HG03175 (cell line): ENCODE results near the gene DENND1A.

ENCODE experiments used
- ATAC-seq: cut with Tn5 transposase; IDR thresholded peaks from one replicate; pipeline ENCODE4 v1.9.1; 2021; ENCODE audit warnings: mild to moderate bottlenecking, moderate library complexity; ENCODE audit not compliant: unreplicated experiment

The DENND1A gene

DNA sequence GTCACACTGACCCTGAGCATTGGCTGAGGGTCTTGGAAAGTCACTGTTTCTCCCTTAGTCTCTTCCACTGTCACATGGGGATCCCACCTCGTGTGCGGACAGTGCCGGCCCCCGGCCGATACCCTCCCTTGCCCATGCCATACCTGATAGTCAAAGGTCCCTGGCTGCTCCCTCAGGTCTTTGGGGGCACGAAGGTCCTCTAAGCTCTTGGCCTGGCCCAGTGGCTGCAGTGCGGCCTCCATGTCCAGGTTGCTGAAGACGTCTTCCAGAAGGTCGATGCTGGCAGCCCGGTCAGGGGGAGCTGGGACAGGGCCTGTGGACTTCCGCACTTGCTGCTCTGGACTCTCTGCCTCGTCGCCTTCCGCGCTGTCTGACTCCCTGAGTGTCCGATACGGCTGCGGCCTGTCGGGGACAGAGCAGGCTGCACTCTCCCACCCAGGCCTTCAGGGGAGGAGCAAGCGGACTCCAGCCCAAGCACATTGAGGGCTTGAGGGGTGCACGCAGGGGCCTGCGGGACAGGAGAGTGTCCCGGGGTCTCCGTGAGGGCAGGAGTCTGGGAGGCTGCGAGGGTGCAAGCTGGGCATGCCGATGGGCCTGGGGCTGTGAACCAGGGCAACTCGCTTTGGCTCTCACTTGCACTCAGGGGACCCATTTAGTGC is 546.3 kb downstream of the DENND1A start:
- no peak for ATAC-seq

DNA sequence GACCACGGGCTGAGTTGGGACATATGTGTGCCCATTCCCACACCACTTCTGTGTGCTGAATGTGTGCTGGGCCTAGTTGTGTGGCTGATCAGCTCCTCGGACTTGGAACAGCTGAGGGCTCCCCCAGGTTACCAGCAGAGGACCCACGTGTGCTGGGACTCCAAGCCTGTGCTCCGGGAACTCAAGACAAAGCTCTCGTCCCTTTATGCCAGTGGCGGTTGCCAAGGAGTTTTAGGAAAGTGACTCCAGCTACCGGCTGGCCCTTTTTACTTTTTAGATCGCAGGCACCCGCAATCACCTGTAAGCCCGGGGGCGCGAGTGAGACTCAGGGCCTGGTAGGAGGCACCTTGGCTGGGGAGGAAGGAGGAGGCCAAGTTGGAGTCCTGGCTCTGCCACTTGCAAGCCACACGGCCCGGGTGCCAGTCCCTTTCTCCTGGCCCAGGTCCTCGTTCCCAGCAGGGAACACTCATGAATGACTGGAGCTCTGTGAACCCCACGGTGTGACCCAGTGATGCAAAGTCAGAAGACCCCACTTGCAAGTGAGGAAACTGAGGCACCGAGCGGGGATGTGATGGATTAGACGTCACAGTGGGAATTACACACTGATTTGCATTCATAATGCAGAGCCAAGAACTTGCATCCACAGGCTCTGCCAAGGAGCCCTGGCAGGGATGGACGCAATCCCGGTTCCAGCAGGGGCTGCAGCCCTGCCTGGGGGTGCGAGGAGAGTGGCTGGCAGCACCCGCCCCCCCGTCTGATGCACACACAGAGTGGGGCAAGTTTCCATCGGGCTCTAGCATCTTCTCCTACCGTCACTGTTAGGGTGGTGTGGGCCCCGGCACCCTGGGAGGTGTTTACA is 547.0 kb downstream of the DENND1A start:
- no peak for ATAC-seq

DNA sequence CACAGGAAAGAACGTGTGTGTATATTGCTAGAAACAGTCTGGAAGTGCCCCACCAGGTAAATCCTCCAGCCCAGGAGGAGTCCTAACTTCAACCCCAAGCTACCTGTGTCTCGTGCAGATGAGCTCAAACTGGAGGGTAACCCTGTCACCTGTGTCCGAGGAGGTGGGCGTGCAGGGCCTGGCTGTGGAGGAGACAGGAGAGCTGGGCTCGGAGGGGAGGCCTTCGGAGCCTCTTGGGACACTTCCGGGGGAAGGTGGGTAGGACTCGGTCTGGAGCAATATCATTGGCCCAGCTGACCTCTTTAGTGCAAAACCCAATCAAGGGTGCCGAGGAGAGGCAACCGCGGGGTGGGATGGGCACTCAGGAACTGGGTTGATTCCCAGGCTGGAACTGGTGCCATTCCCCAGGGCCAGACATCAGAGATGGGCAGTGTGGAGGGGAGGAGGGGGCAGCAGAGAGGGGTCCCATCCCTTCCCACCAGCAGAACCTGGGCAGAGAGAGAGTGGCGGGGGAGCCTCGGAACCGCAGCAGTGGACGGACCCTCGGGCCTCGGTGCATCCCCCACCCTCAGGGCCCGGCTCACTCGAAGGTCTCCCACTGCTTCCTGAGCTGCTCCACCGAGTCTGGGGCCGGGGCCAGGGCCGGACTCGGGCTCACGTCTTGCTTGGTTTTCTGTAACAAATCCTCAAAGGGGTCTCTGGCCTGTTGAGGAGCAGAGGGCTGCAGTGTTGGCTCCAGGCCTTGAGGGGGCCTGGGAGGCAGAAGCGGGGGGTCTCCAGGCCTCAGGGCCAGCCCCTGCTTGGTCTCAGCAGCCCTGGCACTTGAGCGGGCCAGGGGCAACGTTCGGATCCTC is 548.8 kb downstream of the DENND1A start:
- ATAC-seq: no peak

DNA sequence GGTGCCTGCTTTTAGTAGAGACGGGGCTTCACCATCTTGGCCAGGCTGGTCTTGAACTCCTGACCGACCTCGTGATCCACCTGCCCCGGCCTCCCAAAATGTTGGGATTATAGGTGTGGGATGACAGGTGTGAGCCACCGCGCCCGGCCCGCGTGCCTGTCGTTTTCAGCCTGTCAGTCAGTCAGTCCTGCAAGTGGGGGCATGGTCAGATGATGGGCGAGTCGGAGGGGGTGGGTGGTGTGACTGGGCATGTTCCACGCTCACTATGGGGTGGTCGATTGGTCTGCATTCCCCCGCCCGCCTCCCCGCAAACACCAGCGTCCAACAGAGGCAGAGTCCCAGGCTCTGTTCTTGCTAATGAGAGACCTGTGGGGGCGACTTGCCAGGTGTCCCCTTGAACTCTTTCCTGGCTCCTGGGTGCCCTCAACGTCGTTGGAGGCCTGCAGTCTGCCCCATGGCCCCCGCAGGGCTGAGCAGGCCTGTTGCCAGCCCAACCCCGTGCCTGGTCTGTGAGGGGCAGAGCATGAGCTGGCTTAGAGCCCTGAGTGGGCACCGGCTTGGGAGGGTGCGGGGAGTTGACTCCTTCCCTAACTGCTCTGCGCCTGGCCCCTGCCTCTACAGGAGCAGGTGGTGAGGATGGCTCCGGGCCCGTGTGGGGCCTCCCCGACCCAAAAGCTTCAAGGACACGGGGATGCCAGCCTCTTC is 550.8 kb downstream of the DENND1A start:
- ATAC-seq: no peak

DNA sequence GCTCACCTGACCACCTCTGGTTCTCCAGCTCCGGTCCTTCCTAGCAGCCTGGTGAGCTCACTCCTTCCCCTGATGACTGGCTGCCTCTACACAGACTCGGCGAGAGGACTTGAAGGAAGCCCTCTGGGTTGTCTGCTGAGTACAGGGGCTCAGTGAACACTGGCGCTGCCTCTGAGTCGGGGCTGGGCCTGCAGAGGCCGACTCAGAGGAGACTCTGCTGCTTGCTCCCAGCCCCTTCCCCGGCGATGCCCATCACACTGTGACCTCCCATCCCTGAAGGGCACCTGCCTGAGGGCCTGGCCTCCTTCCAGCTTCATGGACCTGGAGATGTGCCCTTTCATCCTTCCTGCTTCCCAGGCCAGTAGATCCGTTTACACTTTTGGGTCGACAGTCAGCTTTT is 551.9 kb downstream of the DENND1A start:
- ATAC-seq: no peak

DNA sequence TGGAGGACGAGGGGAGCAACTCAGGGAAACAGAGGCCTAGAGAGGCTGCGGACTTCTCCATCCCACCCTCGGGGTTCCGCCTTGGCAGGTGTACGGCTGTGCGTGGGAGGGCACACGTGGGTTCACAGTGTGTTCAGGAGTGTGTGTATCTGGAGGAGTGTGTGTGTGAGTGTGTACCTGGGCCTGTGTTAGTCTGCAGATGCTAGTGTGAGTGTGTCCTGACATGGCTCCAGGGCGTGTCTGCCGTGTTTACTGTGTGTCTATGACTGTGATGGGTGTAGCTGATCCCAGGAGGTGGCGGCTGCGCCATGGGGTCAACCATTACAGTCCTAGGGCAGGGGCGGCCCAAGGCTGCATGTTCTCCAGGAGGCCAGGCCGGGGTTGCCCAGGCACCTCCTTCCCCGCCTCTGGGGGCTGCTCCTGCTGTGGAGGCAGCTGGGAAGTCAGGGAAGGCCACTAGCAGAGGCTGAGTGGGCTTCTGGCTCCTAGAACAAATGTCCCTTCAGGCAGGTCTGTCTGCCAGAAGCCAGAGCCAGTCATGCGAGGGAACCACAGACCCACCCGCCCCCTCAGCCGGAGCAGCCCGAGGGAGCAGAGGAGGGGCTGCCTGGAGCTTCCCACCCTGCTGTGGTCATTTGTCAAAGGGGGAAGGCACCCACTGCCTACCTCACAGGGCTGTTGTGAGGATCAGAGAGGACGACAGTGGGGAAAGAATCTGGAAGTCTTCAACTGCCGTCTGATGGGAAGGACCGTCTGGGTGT is 552.5 kb downstream of the DENND1A start:
- no peak for ATAC-seq

DNA sequence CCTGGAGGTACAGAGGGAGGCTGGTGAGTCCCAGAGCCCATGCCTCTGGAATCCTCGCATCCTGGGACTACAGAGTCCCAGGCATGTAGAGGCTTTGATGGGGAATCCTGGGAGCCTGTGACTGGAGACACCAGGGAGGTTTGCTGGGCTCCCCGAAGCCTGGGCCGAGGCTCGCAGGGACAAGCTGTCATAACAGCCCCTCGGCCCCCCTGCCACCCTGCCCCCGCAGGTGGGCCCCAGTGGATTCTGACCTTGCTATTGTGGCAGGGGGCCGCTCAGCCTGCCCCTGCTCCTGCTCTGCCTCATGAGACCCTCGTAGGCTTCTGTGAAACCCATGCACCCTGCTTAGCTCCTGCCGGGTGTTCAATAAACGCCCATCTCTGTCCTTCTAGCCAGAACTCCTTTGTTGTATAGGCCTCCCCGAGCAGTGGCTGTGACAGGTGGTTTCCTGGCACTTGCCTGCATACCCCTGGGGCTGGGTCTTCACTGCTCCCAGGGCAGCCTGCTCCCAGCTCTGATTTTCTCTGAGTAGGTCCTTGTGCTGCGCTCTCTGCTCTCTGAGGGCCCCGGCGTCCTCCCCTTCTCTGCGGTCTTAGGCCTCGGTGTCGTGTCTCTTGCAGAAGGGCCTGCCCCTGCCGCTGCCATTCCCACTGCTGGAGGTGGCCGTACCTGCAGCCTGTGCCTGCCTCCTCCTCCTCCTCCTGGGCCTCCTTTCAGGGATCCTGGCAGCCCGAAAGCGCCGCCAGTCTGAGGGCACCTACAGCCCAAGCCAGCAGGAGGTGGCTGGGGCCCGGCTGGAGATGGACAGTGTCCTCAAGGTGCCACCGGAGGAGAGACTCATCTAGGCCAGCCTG is 553.5 kb downstream of the DENND1A start:
- ATAC-seq: no peak

DNA sequence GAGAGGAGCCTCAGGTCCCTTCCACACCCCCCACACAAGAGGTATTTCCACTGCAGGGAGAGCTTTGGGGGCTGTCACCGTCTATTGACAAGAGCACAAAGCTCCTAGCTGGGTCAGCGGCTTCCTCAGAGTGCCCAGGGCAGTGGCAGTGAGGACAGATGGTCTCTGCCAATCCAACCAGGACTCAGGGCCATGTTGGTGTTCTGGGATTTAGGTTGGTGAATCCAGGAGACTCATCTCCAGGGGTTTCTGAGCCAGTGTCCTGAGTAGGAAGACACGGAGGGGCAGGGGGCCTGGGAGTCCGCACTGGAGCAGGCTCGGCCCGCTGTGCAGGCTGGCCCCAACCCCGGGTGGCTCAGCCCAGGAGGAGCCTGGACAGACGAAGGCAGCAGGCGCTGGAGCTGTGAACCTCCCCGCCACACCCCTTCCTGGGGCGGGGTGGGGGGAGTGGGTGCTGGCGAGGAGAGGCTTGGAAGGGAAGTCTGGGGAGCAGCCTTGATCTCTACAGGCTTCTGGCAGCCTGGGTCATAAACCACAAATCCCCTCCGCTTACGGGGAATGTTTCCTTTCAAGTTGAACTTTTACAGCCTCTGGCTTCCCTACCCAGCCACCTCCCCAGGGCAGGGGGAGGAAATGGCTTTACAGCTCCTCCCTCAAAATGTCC is 554.3 kb downstream of the DENND1A start:
- ATAC-seq: no peak

DNA sequence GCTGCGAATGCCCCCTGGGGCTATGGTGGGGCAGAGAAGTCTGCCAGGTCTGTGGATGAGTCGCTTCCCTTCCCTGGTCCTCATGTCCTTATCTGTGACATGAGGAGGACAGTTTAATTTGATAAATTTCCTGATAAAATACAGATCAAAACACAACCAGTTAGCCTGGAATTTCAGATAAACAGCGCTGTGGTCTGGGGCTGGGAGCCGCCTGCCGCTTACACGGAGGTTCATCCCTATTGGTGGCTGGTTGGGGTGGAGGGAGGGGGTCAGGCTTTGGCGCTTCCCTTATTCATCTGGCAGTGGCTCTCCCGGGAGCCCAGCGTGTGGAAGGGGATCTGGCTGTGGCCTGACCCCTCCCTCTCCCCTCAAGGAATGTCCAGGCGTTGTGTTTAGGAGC is 556.0 kb downstream of the DENND1A start:
- ATAC-seq: no peak

DNA sequence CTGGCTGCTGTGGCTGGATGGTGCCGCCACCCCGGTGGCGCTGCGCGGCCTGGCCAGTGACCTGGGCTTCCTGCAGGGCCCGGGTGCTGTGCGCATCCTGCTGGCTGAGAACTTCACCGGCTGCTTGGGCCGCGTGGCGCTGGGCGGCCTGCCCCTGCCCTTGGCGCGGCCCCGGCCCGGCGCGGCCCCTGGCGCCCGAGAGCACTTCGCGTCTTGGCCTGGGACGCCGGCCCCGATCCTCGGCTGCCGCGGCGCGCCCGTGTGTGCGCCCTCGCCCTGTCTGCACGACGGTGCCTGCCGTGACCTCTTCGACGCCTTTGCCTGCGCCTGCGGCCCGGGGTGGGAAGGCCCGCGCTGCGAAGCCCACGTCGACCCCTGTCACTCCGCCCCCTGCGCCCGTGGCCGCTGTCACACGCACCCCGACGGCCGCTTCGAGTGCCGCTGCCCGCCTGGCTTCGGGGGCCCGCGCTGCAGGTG is 556.4 kb downstream of the DENND1A start:
- ATAC-seq: no peak

DNA sequence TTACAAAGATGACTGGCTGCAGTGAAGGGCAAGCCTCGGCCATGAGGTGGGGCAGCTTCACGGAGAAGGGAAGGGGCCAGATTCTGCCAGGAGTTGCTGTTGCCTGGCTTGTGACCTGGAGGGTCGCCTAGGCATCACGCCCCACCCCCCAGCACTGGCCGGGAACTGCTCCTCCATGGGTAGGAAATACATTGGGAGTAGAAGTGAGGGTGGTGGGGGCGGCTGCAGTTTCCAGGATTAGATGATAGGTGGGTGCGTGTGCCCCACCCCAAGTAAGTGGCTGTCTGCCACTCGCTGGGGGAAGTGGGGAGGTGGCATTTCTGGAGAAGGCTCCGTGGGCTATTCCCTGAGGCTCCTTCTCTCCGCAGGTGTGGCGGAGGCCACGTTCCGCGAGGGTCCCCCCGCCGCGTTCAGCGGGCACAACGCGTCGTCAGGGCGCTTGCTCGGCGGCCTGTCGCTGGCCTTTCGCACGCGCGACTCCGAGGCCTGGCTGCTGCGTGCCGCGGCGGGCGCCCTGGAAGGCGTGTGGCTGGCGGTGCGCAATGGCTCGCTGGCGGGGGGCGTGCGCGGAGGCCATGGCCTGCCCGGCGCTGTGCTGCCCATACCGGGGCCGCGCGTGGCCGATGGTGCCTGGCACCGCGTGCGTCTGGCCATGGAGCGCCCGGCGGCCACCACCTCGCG is 557.0 kb downstream of the DENND1A start:
- no peak for ATAC-seq

DNA sequence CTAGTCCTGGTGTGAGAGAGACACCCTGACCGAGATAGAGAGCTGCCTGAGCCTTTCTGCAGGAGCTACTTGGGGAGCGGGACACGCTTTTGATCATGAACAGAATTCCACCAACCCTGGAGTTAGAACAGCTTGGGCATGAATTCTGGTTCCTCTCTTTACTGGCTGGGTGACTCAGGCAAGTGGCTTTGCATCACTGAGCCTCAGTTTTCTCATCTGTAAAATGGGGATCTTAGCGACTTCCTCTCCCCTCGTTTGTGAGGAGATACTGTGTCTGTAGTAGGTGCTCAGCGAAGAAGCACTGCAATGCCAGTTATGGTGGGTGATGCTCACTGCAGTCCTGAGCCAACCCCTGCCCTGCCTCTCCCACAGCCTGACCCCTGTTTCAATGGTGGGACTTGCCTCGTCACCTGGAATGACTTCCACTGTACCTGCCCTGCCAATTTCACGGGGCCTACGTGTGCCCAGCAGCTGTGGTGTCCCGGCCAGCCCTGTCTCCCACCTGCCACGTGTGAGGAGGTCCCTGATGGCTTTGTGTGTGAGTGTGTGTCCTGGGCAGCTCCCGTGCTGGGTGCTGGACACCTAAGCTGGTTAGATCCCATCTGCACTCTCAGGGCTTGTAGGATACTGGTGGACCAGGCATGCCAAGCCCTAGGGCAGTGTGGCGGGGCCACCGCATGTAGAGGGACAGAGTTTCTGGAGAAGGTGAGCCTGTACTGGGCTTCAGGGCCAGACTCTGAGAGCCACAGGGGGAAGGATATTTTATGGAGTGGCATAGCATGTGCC is 557.9 kb downstream of the DENND1A start:
- no peak for ATAC-seq

DNA sequence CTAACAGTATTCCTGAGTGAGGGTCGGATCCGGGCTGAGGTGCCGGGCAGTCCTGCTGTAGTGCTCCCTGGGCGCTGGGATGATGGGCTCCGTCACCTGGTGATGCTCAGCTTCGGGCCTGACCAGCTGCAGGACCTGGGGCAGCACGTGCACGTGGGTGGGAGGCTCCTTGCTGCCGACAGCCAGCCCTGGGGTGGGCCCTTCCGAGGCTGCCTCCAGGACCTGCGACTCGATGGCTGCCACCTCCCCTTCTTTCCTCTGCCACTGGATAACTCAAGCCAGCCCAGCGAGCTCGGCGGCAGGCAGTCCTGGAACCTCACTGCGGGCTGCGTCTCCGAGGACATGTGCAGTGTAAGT is 558.7 kb downstream of the DENND1A start:
- ATAC-seq: no peak

DNA sequence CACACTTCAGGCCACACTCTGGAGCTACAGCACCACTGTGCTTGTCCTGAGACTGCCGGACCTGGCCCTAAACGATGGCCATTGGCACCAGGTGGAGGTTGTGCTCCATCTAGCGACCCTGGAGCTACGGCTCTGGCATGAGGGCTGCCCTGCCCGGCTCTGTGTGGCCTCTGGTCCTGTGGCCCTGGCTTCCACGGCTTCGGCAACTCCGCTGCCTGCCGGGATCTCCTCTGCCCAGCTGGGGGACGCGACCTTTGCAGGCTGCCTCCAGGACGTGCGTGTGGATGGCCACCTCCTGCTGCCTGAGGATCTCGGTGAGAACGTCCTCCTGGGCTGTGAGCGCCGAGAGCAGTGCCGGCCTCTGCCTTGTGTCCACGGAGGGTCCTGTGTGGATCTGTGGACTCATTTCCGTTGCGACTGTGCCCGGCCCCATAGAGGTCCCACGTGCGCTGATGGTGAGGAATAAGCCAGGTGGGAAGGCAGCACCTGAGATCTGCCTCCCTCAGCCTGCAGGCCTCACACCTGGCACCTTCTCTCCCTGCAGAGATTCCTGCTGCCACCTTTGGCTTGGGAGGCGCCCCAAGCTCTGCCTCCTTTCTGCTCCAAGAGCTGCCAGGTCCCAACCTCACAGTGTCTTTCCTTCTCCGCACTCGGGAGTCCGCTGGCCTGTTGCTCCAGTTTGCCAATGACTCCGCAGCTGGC is 559.2 kb downstream of the DENND1A start:
- no peak for ATAC-seq

DNA sequence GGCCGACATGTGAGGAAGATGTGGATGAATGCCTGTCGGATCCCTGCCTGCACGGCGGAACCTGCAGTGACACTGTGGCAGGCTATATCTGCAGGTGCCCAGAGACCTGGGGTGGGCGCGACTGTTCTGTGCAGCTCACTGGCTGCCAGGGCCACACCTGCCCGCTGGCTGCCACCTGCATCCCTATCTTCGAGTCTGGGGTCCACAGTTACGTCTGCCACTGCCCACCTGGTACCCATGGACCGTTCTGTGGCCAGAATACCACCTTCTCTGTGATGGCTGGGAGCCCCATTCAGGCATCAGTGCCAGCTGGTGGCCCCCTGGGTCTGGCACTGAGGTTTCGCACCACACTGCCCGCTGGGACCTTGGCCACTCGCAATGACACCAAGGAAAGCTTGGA is 559.8 kb downstream of the DENND1A start:
- no peak for ATAC-seq

DNA sequence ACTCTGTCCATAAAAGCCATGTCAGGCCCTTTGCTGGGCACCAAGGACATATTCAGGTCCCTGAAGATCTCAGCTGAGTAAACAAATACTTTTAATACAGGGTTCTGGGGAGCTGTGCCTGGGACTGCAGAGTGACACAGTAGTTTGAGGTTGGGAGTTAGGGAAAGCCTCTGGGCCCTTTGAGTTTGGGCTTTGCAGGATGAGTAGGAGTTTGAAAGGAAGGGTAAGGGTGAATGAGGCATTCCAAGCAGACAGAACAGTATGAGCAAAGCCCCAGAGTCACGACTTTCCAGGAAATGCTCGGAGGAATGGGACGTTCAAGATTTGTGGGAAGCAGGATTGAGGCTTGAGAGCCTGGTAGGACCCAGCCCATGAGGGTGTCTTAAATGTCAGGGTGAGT is 560.6 kb downstream of the DENND1A start:
- no peak for ATAC-seq
